A549 (cell line): ENCODE results near the gene RIPPLY2. TPM values are rescaled to one million over a fixed set of nuclear protein-coding genes. Genes with fewer than 3 reads are reported as not detected.

ENCODE experiments used
- ATAC-seq, 2 experiments: fragments of 200-7000 bp in 1 of 2; fragments of >200 bp in 1 of 2; cut with Nextera tagmentation in 1 of 2; cut with Tn5 transposase in 1 of 2; 3 replicates each; pipeline versions ENCODE4 v1.8.0 to v1.9.1; 2018 to 2020; ENCODE audit warnings: mild to moderate bottlenecking in 1 of 2, moderate library complexity in 1 of 2
- CTCF ChIA-PET: fragments of 300-600 bp; sonication (Branson Sonifier 250); formaldehyde crosslinking; extraction: SDS; loops from one replicate; lab custom pipeline; 2021; ENCODE audit warnings: antibody characterized with exemption, inconsistent platforms; lab: Yijun Ruan, JAX
- POLR2A ChIA-PET: fragments of 350-600 bp; formaldehyde crosslinking; extraction: SDS; loops from one replicate; lab custom pipeline; 2021; ENCODE audit warnings: antibody characterized with exemption, inconsistent platforms; lab: Yijun Ruan, JAX
- DNase-seq, 2 experiments: peaks; one replicate each; pipeline versions ENCODE4 v3.0.0 to v3.0.0-alpha.2; 2011 to 2016; ENCODE audit warnings: low read depth in 1 of 2, low spot score in 1 of 2
- FAIRE-seq: peaks from 2 replicates; lab custom pipeline; 2011; peaks lifted over from hg19 to GRCh38; lab: Jason Lieb, UNC
- H3K27ac ChIP-seq, 2 experiments: fragments of >200 bp; sonication (Bioruptor Twin); formaldehyde crosslinking; 3 replicates each; pipeline ENCODE4 v1.5.1; 2016 to 2017
- H3K4me1 ChIP-seq: fragments of >200 bp; sonication (Bioruptor Twin); formaldehyde crosslinking; 3 replicates; pipeline ENCODE4 v1.6.1; 2016
- H3K4me2 ChIP-seq: fragments of >200 bp; sonication (Bioruptor Twin); formaldehyde crosslinking; 3 replicates; pipeline ENCODE4 v1.6.1; 2016
- H3K4me3 ChIP-seq: fragments of >200 bp; sonication (Bioruptor Twin); formaldehyde crosslinking; 3 replicates; pipeline ENCODE4 v1.5.1; 2016
- H3K9me3 ChIP-seq: fragments of >200 bp; sonication (Bioruptor Twin); formaldehyde crosslinking; 3 replicates; pipeline ENCODE4 v1.6.1; 2016
- CBX2 ChIP-seq: fragments of 200-600 bp; sonication (generic); IDR thresholded peaks from 2 replicates; pipeline ENCODE4 v1.6.1; 2016; ENCODE audit warnings: low read depth, mild to moderate bottlenecking, borderline replicate concordance
- CBX8 ChIP-seq: fragments of 200-600 bp; sonication (generic); IDR thresholded peaks from 2 replicates; pipeline ENCODE4 v1.6.1; 2016
- CHD4 ChIP-seq: fragments of 200-600 bp; sonication (generic); IDR thresholded peaks from 2 replicates; pipeline ENCODE4 v1.6.1; 2016; ENCODE audit warnings: antibody characterized with exemption, mild to moderate bottlenecking, borderline replicate concordance
- EHF ChIP-seq: fragments of 250-450 bp; sonication (Bioruptor Pico); IDR thresholded peaks from 2 replicates; pipeline ENCODE4 v1.5.0; 2020; ENCODE audit warnings: mild to moderate bottlenecking
- ESRRA ChIP-seq: fragments of 150-350 bp; IDR thresholded peaks from 2 replicates; pipeline ENCODE4 v1.6.1; 2014; ENCODE audit warnings: mild to moderate bottlenecking, low read length, borderline replicate concordance
- FOSB ChIP-seq: fragments of 250-450 bp; sonication (Bioruptor Pico); IDR thresholded peaks from 2 replicates; pipeline ENCODE4 v1.5.0; 2020; ENCODE audit warnings: mild to moderate bottlenecking, moderate library complexity
- FOSL2 ChIP-seq, 2 experiments: fragments of 450-650 bp in 1 of 2; fragments of >200 bp in 1 of 2; sonication (Bioruptor Twin) in 1 of 2; formaldehyde crosslinking; IDR thresholded peaks; 2 replicates each; pipeline versions ENCODE4 v1.5.0 to v1.6.1; 2016 to 2020; ENCODE audit warnings: mild to moderate bottlenecking in 1 of 2, moderate library complexity in 1 of 2
- HES2 ChIP-seq: fragments of >200 bp; sonication (Bioruptor Twin); formaldehyde crosslinking; IDR thresholded peaks from 2 replicates; pipeline ENCODE4 v1.6.1; 2016
- HEYL ChIP-seq: fragments of 250-450 bp; sonication (Bioruptor Pico); IDR thresholded peaks from 2 replicates; pipeline ENCODE4 v1.8.0; 2021; ENCODE audit warnings: mild to moderate bottlenecking, moderate library complexity
- HMGXB4 ChIP-seq: fragments of 250-450 bp; sonication (Bioruptor Pico); IDR thresholded peaks from 2 replicates; pipeline ENCODE4 v1.5.0; 2021; ENCODE audit warnings: mild to moderate bottlenecking, moderate library complexity, borderline replicate concordance
- HOXB13 ChIP-seq: fragments of 250-450 bp; sonication (Bioruptor Pico); IDR thresholded peaks from 2 replicates; pipeline ENCODE4 v1.5.0; 2020; ENCODE audit warnings: low read depth, mild to moderate bottlenecking, moderate library complexity
- KDM5A ChIP-seq: fragments of 200-600 bp; sonication (generic); IDR thresholded peaks from 2 replicates; pipeline ENCODE4 v1.6.1; 2016; ENCODE audit warnings: antibody characterized with exemption, mild to moderate bottlenecking
- MAX ChIP-seq: IDR thresholded peaks from 2 replicates; pipeline ENCODE4 v1.6.1; 2012
- MAZ ChIP-seq: fragments of 150-350 bp; IDR thresholded peaks from 2 replicates; pipeline ENCODE4 v1.6.1; 2014; ENCODE audit warnings: antibody characterized with exemption, low read depth, low read length, borderline replicate concordance
- POLR2A ChIP-seq: IDR thresholded peaks from 2 replicates; pipeline ENCODE4 v1.6.1; 2012; ENCODE audit warnings: mild to moderate bottlenecking, low read length
- RAD21 ChIP-seq, 2 experiments: fragments of >200 bp in 1 of 2; sonication (Bioruptor Twin) in 1 of 2; formaldehyde crosslinking in 1 of 2; IDR thresholded peaks in 1 of 2; conservative IDR thresholded peaks in 1 of 2; 2 replicates in 1 of 2; 3 replicates in 1 of 2; pipeline ENCODE4 v1.6.1; 2012 to 2018; ENCODE audit warnings: inconsistent platforms in 1 of 2
- RCOR1 ChIP-seq: fragments of 150-350 bp; IDR thresholded peaks from 2 replicates; pipeline ENCODE4 v1.6.1; 2014; ENCODE audit warnings: antibody characterized with exemption, low read length, low read depth
- RFX5 ChIP-seq: fragments of 450-650 bp; IDR thresholded peaks from 2 replicates; pipeline ENCODE4 v1.7.1; 2014; ENCODE audit warnings: antibody characterized with exemption, mild to moderate bottlenecking, moderate library complexity
- TP53 ChIP-seq: fragments of 250-450 bp; sonication (Bioruptor Pico); IDR thresholded peaks from 2 replicates; pipeline ENCODE4 v1.5.0; 2021; ENCODE audit warnings: mild to moderate bottlenecking, moderate library complexity
- ZFP36 ChIP-seq: fragments of 450-650 bp; IDR thresholded peaks from 2 replicates; pipeline ENCODE4 v1.6.1; 2014; ENCODE audit warnings: borderline replicate concordance; ENCODE audit not compliant: partially characterized antibody
- ZNF302 ChIP-seq: fragments of 250-450 bp; sonication (Bioruptor Pico); IDR thresholded peaks from 2 replicates; pipeline ENCODE4 v1.9.0; 2021; ENCODE audit warnings: inconsistent platforms, mild to moderate bottlenecking, moderate library complexity
- WGBS: methylation state at CpG from one replicate; pipeline ENCODE4 v1.1.6; 2017; ENCODE audit errors: missing lambda C conversion rate; 5-methylcytosine and 5-hydroxymethylcytosine counted together
- polyA plus RNA-seq, 4 experiments: library from polyadenylated mRNA; depleted of rRNA in 3 of 4; stranded (reverse); fragments of >200 nt; fragmentation: RNase III in 1 of 4; extraction: RNeasy Plus Mini Kit Qiagen cat#74134 plus additional on column Dnase treatment in 1 of 4; gene quantifications; 2 replicates in 3 of 4; 3 replicates in 1 of 4; pipeline ENCODE4 v1.2.3, GENCODE V29; 2011 to 2017
- TF ChIP-seq, protein P1 (sequence below): fragments of 200-600 bp; sonication (generic); IDR thresholded peaks from 2 replicates; pipeline ENCODE4 v1.6.1; 2016; ENCODE audit warnings: antibody characterized with exemption, mild to moderate bottlenecking, moderate library complexity
- TF ChIP-seq, protein P2 (sequence below): IDR thresholded peaks from 2 replicates; pipeline ENCODE4 v1.6.1; 2012
- TF ChIP-seq, protein P3 (sequence below): fragments of >200 bp; sonication (Bioruptor Twin); formaldehyde crosslinking; IDR thresholded peaks from 3 replicates; pipeline ENCODE4 v1.5.1; 2016

RIPPLY2 gene
- polyA plus RNA-seq, 2 of the 4 experiments (the other 2 are of a cell fraction), result 0.27 to 1.5 TPM

DNA sequence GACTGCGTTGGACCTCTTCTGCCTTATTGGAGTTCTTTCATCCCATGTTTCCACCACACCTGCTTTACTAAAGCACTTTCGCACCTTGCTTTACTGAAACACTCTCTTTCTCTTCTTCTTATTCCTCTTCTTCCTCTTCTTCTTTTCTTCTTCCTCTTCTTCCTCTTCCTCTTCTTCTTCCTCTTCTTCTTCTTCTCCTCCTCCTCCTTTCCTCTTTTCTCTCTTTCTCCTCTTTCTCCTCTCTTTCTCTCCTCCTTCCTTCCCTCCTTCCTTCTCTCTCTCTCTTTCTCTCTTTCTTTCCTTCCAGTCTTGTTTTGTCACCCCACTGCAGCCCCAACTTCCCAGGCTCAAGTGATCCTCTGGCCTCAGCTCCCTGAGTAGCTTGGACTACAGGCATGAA lies 4.0 kb upstream of the RIPPLY2 start:
- no peak for FAIRE-seq
- no peak for DNase-seq
- H3K4me3 ChIP-seq, result no peak overlapping the region
- CTCF ChIA-PET, result interaction anchor here (0.8 kb wide), 1 partner anchor 19 kb away, joined by 3 read pairs; no protein-coding TSS in a partner anchor
- no peak overlapping the region for H3K4me2 ChIP-seq
- no peak for ATAC-seq
- no peak for TF ChIP-seq ZFP36
- TF ChIP-seq, protein P1, sequence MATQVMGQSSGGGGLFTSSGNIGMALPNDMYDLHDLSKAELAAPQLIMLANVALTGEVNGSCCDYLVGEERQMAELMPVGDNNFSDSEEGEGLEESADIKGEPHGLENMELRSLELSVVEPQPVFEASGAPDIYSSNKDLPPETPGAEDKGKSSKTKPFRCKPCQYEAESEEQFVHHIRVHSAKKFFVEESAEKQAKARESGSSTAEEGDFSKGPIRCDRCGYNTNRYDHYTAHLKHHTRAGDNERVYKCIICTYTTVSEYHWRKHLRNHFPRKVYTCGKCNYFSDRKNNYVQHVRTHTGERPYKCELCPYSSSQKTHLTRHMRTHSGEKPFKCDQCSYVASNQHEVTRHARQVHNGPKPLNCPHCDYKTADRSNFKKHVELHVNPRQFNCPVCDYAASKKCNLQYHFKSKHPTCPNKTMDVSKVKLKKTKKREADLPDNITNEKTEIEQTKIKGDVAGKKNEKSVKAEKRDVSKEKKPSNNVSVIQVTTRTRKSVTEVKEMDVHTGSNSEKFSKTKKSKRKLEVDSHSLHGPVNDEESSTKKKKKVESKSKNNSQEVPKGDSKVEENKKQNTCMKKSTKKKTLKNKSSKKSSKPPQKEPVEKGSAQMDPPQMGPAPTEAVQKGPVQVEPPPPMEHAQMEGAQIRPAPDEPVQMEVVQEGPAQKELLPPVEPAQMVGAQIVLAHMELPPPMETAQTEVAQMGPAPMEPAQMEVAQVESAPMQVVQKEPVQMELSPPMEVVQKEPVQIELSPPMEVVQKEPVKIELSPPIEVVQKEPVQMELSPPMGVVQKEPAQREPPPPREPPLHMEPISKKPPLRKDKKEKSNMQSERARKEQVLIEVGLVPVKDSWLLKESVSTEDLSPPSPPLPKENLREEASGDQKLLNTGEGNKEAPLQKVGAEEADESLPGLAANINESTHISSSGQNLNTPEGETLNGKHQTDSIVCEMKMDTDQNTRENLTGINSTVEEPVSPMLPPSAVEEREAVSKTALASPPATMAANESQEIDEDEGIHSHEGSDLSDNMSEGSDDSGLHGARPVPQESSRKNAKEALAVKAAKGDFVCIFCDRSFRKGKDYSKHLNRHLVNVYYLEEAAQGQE, result no peak
- no peak for TF ChIP-seq CHD4
- TF ChIP-seq HEYL (CRISPR knock-in tag), result no peak
- no peak for TF ChIP-seq TP53 (CRISPR knock-in tag)
- no peak for TF ChIP-seq HMGXB4
- no peak for TF ChIP-seq HOXB13
- no peak for TF ChIP-seq CBX2
- no peak for TF ChIP-seq EHF (CRISPR knock-in tag)
- no peak for TF ChIP-seq HES2
- TF ChIP-seq POLR2A, result no peak
- no peak for TF ChIP-seq CBX8
- no peak for TF ChIP-seq MAX
- TF ChIP-seq RAD21 (conservative IDR thresholded peaks at IDR 0.05 in 1 of 2, IDR thresholded peaks at IDR 0.05 in 1 of 2), result no peak
- no peak for TF ChIP-seq ZNF302 (CRISPR knock-in tag)
- no peak for TF ChIP-seq KDM5A
- TF ChIP-seq RCOR1, result no peak
- TF ChIP-seq, protein P2, sequence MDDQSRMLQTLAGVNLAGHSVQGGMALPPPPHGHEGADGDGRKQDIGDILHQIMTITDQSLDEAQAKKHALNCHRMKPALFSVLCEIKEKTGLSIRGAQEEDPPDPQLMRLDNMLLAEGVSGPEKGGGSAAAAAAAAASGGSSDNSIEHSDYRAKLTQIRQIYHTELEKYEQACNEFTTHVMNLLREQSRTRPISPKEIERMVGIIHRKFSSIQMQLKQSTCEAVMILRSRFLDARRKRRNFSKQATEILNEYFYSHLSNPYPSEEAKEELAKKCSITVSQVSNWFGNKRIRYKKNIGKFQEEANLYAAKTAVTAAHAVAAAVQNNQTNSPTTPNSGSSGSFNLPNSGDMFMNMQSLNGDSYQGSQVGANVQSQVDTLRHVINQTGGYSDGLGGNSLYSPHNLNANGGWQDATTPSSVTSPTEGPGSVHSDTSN, result no peak
- no peak for TF ChIP-seq MAZ
- TF ChIP-seq, all 56 proteins: peak for 0
- POLR2A ChIA-PET, result no interaction called here
- H3K9me3 ChIP-seq, result no peaks in the 10 kb centered on the region
- H3K27ac ChIP-seq, result no peak overlapping the region
- 0 out of 3 replicates have a peak, but pooled peaks cover 3% of the 10 kb centered on the region for H3K4me1 ChIP-seq
- WGBS, result 47% methylated on average over 2 of the region's 2 CpGs

DNA sequence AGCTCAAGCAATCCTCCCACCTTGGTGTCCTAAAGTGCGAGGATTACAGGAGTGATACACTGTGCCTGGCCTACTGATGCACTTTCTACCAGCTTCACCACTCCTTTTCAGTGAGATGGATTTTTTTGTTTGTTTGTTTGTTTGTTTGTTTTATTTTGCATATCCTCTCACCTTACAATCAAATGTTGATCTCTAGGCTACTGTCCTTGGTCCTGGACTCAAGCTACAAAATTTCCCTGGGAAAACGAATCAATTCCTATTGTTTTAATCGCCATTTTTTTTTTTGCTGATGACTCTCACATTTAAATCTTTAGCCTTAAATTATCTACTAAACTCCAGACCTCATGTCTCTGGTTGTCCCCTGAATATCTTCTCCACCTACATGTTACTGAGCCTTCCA lies 3.5 kb upstream of the RIPPLY2 start:
- no peaks in the 10 kb centered on the region for H3K9me3 ChIP-seq
- FAIRE-seq (no peak), DNase-seq (no peak), ATAC-seq (no peak)
- WGBS, result 26% methylated on average over 3 of the region's 3 CpGs
- H3K4me2 ChIP-seq, result no peak overlapping the region
- H3K27ac ChIP-seq, result no peak overlapping the region
- POLR2A ChIA-PET, result no interaction called here
- TF ChIP-seq CBX8, result no peak
- no peak for TF ChIP-seq RFX5
- TF ChIP-seq FOSL2 (IDR thresholded peaks at IDR 0.05), result no peak
- no peak for TF ChIP-seq FOSL2 (CRISPR knock-in tag; IDR thresholded peaks at IDR 0.05)
- TF ChIP-seq ESRRA, result no peak
- TF ChIP-seq, protein P3, sequence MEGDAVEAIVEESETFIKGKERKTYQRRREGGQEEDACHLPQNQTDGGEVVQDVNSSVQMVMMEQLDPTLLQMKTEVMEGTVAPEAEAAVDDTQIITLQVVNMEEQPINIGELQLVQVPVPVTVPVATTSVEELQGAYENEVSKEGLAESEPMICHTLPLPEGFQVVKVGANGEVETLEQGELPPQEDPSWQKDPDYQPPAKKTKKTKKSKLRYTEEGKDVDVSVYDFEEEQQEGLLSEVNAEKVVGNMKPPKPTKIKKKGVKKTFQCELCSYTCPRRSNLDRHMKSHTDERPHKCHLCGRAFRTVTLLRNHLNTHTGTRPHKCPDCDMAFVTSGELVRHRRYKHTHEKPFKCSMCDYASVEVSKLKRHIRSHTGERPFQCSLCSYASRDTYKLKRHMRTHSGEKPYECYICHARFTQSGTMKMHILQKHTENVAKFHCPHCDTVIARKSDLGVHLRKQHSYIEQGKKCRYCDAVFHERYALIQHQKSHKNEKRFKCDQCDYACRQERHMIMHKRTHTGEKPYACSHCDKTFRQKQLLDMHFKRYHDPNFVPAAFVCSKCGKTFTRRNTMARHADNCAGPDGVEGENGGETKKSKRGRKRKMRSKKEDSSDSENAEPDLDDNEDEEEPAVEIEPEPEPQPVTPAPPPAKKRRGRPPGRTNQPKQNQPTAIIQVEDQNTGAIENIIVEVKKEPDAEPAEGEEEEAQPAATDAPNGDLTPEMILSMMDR, result no peak
- no peak for TF ChIP-seq KDM5A
- TF ChIP-seq FOSB (CRISPR knock-in tag), result no peak
- TF ChIP-seq, protein P1, result peak; percentile 69; the same call in 1 of the 2 replicates
- H3K4me1 ChIP-seq, result 0 out of 3 replicates have a peak, but pooled peaks cover 3% of the 10 kb centered on the region
- no peak overlapping the region for H3K4me3 ChIP-seq
- CTCF ChIA-PET, result interaction anchor here (0.8 kb wide), 1 partner anchor 18 kb away, joined by 3 read pairs; no protein-coding TSS in a partner anchor
